NCI-H146 (cell line): ENCODE data around the gene TMEM151B.
"Not testable (repeated sequence)": the region's sequence is repeated elsewhere in the genome, so short reads cannot be mapped to it uniquely, and the experiment has no call there.

Source experiments
- DNase-seq: peaks from one replicate; lab custom pipeline; 2025; lab: John Stamatoyannopoulos, UW

Gene TMEM151B

DNA sequence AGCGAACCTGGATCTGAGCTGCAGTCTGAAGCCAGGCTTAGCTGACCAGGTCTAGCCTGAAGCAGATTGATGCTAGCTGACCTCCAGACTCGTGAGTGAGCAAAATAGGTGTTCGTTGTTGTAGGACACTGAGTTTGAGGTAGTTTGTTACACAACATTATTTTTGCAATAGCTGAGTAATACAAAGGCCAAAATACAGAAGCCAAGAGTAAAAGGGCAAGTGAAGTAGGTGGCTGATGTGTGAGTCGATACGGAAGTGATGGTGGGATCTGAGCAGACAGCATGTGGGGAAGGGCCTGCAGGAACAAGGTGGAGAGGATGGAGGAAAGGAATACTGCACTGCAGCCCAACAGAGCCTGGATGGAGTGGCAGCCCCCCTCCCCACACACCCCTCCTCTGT is 63.7 kb downstream of the TMEM151B start:
- no peak for DNase-seq

GRCh38 chr6:44335631-44336030 is 65.4 kb downstream of the TMEM151B start:
- DNase-seq = peak; percentile 67

DNA sequence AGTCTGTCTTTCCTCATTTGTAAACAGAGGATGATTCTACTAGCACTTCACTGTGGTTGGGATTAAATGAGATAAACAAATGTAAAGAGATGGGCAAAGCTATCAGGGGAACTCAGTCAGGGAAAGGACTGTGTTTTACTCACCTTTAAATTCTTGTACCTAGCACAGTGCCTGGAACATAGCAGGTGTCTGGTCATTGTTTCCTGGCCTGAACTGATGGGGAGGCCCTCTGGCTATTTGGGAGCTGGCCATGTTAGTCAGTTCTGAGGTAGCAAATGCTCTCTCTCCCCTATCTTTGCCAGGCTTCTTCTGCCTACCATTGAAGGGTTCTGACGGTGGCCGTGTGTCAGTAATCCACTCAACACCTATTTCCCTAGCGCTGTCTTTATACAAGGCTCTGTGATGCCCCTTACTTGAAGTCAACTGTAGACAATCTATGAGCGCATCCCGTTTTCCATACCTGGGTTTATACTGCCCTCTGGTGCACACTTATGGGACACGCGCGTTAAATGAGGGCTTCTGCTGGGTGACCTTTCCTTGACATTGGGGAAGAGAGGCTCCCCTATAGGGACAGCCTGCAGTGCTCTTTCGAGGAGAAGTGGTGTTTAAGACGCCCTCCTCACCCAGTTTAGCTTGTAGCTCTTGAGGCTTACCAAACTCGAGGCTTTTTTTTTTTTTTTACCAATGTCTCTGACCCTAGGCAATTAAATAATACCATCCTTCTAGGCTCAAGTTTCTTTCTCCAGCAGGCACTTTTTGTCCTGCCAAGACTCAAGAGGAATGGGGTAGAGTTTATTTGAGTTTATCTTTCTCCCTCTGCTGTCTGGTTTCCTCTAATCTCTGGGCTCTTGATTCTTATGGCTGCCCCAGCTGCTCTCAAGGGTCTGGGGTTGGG is 68.2 kb downstream of the TMEM151B start:
- peak; percentile 85 for DNase-seq

DNA sequence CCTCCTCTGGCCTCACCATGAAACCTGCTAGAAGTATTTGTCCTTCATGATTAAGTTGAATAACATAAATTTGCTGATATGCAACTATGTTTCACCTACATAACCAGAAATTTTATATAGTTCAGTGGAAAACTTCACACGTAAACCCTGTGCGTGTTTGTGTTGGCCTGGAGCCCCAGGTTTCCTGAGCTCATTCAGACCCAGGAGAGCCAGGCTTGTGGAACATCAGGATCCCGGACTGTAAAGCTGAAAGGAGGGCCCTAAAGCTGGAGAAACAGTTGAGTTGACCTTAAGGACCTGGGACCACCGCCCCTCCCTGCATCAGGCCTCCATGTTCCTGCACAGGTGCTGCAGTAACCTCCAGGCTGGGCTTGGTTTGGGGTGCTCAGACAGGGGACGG is 69.1 kb downstream of the TMEM151B start:
- DNase-seq = no peak

GRCh38 chr6:44339763-44340625 is 69.7 kb downstream of the TMEM151B start:
- DNase-seq = no peak

- DNase-seq = no peak
Observed at GRCh38 chr6:44341095-44341890, 71.0 kb downstream of the TMEM151B start.

GRCh38 chr6:44342052-44342451 is 71.8 kb downstream of the TMEM151B start:
- peak; percentile 72 for DNase-seq

GRCh38 chr6:44342489-44342888 is 72.2 kb downstream of the TMEM151B start, which contains the start of gene SPATS1:
TSS of gene SPATS1 (plus strand) at chr6:44342650. CDS start at chr6:44343096, 446 bp downstream.
- DNase-seq = peak; percentile 76

- DNase-seq = not testable (repeated sequence)
Observed at GRCh38 chr6:44346818-44347217, 76.6 kb downstream of the TMEM151B start.

DNA sequence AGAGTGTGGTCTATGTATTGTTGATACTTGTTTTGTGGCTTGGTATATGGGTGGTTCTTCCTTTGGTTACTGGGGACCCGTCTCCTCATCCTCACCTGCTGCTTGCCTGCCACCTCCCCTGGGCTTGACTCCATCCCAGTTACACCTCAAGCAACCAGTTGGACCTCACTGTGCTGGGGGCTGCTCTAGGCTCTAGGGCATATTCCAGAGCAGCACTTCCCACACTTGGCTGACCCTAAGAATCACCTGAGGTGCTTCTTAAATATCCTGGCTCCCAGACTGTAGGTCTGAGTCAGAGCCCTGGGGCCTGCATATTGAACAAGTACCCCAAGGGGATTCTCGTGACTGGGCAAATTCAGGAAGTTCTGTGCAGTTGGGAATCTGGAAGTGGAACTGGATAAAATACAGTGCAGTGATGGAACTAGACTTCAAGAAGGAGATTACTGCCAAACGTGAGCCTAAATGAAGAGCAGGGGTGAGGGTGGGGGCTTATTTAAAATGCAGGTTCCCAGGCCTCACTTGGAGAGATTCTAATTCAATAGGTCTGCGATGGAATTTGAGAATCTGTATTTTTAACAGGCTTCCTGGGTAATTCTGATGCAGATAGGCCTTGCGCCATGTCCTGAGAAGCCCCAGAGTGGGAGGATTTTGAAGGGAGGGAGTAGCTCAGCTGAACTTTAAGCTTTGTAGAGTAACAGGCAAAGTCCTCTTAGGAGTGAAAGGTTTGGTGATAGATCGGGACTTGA is 79.8 kb downstream of the TMEM151B start:
- no peak for DNase-seq

- DNase-seq = not testable (repeated sequence)
Observed at GRCh38 chr6:44350650-44350994, 80.4 kb downstream of the TMEM151B start.

DNA sequence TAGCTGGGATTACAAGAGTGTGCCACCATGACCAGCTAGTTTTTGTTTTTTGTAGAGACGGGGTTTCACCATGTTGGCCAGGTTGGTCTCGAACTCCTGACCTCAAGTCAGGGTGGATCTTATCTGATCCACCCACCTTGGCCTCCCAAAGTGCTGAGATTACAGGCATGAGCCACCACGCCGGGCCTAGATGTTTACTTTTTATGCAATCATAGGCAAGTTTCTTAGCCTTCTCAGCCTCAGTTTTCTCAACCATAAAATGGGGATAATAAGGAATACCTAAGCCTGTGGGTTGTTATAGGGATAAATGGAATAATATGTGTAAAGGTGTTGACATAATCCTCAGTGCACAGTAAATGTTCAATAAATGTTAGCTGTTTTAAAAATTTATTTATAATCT is 82.0 kb downstream of the TMEM151B start:
- no peak for DNase-seq

- no peak for DNase-seq
Observed at GRCh38 chr6:44353336-44353735, 83.1 kb downstream of the TMEM151B start.

DNA sequence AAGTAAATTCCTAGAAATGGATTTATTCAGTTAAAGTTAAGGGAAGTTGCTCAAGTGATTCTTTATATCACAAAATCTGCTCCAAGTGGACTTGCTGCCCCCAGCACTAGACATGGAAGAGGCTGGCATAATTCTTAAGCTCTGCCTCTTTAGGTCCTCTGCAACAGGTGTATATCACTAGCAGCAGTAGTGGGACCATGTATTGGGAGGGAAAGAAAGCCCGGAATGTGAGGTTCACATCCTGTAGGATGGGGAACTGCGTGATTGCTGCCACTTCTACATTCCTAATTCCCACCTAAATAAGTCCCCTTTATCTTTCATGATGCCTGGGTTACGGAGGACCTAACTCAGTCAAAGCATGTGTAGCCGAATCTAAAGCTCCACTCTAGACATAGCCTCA is 85.4 kb downstream of the TMEM151B start:
- no peak for DNase-seq

DNA sequence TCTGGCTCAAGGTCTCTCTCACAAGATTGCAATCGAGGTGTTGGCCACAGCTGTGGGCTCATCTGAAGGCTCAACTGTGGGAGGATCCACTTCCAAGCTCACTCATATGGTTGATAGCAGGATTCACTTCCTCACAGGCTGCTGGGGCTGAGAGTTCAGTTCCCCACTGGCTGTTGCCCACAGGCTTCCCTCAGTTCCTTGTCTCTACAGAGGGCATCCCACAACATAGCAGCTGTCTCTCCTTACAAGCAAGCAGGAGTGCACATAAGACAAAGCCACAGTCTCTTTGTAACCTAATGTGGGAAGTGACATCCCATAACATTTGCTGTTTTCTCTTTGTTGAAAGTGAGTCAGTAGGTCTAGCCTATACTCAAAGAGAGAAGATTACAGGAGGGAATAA is 86.2 kb downstream of the TMEM151B start:
- no peak for DNase-seq
